Nucleus accumbens (tissue), 56 donors: ENCODE data around the gene TCHP.
"Not testable (repeated sequence)": the region's sequence is repeated elsewhere in the genome, so short reads cannot be mapped to it uniquely, and the experiment has no call there.

Experiments used
- DNase-seq, 56 donors: peaks; one replicate each; lab custom pipeline; 2025; lab: John Stamatoyannopoulos, UW

TCHP gene

GRCh38 chr12:109899783-109900751 is at the start of gene TCHP:
Gene TCHP, plus strand, starts transcription at chr12:109900274. Its CDS starts 2,753 bp downstream, at chr12:109903027.
- DNase-seq: peak; percentile 36 to 93 (median 78)

DNA sequence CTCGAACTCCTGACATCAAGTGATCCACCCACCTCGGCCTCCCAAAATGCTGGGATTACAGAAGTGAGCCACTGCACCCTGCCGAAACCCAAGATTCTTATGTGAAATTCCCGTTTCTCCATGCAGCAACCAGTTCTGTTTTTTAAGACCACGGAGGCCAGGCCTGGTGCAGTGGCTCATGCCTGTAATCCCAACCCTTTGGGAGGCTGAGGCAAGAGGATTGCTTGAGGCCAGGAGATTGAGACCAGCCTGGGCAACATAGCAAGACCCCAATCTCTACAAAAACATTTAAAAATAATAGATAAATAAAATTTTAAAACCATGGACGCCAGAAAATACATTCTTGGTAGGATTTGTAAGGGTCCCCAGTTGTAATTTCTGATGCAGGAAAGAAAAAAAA is 49.6 kb upstream of the TCHP start:
- DNase-seq: not testable (repeated sequence)

DNA sequence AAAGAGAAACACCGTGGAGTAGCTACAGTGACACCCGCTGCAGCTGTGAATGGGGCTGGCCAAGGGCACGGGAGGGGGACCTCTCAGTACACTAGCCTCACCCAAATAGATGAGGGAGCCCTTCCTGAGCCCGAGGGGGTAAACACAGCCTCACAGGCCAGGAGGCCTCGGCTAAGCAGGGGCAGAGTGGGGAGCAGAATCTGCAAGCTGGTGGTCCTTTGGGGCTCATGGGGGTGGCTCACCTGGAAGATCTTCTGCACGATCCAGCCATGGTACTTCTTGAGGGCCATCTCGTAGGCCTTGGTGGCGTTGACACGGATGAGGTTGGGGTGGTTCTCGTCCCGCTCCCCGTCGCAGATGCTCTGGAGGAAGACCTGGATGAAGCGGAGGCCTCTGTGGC is 44.7 kb upstream of the TCHP start:
- DNase-seq: no peak

DNA sequence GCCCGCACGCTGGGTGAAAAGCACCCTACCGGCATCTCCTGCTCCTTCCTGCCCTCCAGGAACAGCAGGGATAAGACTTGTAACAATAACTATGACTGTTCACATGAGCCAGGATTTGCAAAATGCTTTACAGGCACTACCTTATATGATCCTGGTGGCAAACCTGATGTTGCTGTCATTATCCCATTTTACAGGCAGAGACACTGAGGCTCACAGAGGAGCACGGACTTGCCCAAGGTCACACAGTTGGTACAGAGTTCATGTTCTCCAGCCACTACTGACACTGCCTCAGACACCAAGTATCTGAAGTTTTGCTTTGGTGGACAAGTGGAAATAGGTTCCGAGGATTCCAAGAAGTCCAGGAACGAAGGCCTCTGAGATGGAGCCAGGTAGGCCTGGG is 42.4 kb upstream of the TCHP start:
- DNase-seq: no peak

DNA sequence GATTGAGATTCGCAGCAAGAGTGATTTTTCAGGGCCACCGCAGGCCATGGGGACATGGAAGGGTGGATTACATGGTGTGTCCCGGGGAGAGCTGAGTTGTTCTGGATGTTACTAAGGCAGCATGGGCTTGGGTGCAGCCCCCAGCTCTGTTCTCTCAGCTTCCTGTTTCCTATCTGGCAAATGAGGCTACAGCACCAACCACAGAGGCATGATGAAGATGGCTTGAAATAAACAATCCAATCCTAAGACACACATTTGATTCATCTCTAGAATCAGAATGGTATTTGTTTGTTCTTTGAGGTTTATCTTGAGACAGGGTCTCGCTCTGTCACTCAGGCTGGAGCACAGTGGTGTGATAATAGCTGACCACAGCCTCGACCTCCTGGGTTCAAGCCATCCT is 41.3 kb upstream of the TCHP start:
- no peak for DNase-seq

DNA sequence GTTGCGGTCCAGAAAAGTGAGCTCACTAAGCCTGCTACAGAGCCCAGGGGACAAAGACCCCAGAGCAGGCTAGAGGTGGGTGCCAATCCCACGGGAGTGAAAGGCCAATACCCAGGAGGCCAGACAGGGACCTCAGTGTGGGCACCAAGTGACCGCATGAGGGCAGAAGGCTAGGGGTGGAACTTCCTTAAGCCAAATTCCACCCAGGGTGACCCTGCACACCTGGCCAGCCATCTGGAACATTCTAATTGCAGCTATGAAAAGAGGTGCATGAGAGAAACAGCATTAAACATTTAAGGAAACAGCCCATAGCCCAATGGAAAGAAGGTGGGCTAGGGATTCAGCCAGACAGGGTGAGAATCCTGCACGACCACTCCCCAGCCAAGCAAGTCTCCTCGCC is 39.1 kb upstream of the TCHP start:
- no peak for DNase-seq

GRCh38 chr12:109861689-109862314 is 38.3 kb upstream of the TCHP start:
- no peak for DNase-seq

- DNase-seq: not testable (repeated sequence)
These were observed 37.6 kb upstream of the TCHP start for GRCh38 chr12:109862491-109862890.

- peak in 54 of 56 donors; percentile 22 to 88 (median 76) for DNase-seq
These were observed 36.0 kb upstream of the TCHP start for GRCh38 chr12:109863847-109864712.

- no peak for DNase-seq
These were observed 35.2 kb upstream of the TCHP start for GRCh38 chr12:109864916-109865315.

DNA sequence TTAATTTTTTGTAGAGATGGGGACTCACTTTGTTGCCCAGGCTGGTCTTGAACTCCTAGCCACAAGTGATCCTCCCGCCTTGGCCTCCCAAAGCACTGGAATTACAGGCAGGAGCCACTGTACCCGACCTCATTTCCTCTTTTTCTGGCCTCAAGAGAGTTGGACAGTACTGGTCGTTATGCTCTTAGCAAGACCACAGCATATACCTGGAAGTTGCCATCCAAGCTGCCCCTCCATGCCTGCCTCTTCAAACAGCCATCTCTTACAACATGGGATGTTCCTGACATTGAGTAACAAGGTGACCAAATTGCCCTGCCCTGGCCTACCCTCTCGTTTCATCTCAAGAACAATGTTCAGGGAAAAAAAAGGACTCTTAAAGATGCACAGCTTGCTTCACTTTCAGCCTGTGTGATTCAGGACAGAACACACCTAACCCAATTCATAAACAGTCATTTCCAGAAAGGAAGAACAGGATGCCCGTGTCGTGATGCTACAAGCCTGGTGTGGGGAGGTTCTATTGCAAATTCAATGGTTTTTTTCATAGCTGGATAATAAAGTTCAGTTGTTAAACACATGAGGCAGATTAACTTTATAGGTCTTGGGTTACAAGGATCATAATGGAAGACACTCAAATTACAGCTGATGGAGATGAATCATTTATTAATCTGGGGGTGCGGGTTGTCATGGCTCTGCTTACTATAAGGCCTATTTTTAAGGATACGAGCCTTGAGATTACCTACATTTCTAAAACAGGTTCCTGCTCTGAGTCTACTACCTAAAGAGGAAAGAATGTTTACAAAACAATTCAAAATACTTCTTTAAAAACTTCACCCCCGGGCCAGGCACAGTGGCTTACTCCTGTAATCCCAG is 31.7 kb upstream of the TCHP start:
- DNase-seq: no peak

- DNase-seq: no peak
These were observed 29.4 kb upstream of the TCHP start for GRCh38 chr12:109870648-109871047.

GRCh38 chr12:109871668-109872314 is 28.3 kb upstream of the TCHP start:
- DNase-seq: peak in 9 of 56 donors; percentile 19 to 38 (median 26)

GRCh38 chr12:109873653-109874052 is 26.4 kb upstream of the TCHP start:
- DNase-seq: no peak

GRCh38 chr12:109875572-109876131 is 24.4 kb upstream of the TCHP start:
- no peak for DNase-seq

GRCh38 chr12:109876406-109876805 is 23.7 kb upstream of the TCHP start:
- DNase-seq: no peak

DNA sequence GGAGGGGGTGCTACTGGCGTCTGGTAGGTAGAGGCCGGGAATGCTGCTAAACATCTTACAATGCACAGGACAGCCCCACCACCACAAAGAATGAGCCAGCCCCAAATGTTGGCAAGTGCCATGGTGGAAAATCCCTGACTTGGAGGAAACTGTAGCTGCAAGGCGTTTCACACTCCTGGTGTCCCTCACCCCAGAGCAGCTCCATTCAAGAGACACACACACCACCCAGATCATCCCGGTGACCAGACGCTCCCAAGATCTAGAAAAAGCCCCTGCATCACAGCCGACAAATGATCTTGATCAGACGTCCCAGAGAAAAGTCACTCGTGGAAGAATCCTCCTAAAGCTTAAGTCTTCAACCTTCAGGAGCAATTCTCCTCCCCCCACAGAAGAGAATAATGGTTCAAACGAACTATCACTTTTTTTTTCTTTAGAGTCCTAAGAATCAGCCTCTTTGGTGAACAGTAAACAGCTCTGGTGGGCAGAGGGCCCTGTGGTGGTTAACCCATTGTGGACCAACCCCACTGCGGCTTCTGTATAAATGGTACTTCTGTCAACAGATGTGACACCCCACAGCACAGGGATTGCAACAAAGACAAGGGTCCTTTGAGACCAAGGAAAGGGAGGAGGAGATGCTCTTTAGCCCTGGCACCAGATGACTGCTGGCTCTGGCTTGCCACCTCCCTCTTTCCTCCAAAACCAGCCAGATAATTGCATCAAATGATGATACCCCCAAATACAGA is 22.4 kb upstream of the TCHP start:
- DNase-seq: peak in 48 of 56 donors; percentile 10 to 78 (median 44)

DNA sequence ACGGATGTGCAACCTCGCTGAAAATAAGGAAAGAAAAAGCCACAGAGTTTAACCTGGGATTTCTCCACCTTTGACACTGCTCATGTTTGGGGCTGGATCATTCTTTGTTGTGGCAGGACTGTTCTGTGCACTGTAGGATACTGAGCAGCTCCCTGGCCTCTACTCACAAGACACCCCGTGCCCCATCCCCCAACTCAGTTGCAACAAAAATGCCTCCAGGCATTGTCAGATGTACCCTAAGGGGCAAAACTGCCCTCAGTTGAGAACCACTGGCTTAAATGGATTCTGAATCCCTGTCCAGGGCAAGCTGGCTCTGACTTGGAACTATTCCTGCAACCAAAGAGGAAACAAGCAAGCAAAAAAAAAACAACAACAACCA is 21.8 kb upstream of the TCHP start:
- peak in 22 of 56 donors; percentile 9 to 74 (median 47) for DNase-seq
